ENCODE measurements around the gene BICC1. TPM values are rescaled to one million over a fixed set of nuclear protein-coding genes. Genes with fewer than 3 reads are reported as not detected.
A peak's percentile ranks its signal among the peaks of the same experiment; 100 is the strongest.

Gene BICC1
- total and polyA plus RNA-seq, 4 donors, result 0.82 to 6.1 (median 4.5) TPM

- H3K27me3 ChIP-seq (ENCODE audit: control insufficient read depth in 4 of 4, insufficient read depth in 4 of 4, low read length in 3 of 4), result no peaks in the 10 kb centered on the region
- H3K27ac ChIP-seq (ENCODE audit: low read depth in 1 of 2, low read length in 2 of 2), result no peak overlapping the region
- H3K9me3 ChIP-seq (ENCODE audit: control insufficient read depth in 4 of 4, low read length in 3 of 4), result no peaks in the 10 kb centered on the region
- H3K36me3 ChIP-seq (ENCODE audit: control insufficient read depth in 4 of 4, insufficient read depth in 3 of 4, low read depth in 1 of 4, low read length in 3 of 4), result peaks cover 0 to 2% (median 0%) of the 10 kb centered on the region in 4 donors
- H3K4me3 ChIP-seq (ENCODE audit: low read depth in 1 of 3, low read length in 3 of 3), result no peak overlapping the region
- WGBS, result 15% methylated on average over 1 of the region's 1 CpG
- TF ChIP-seq GABPA (IDR thresholded peaks at IDR 0.05 in 1 of 2, conservative IDR thresholded peaks at IDR 0.05 in 1 of 2) (no peak), CTCF (IDR thresholded peaks at IDR 0.05; ENCODE audit: low read depth, low read length, missing input control) (peak; percentile 16), JUND (IDR thresholded peaks at IDR 0.05) (no peak), HNF4G (IDR thresholded peaks at IDR 0.05) (no peak), FOXA1 (IDR thresholded peaks at IDR 0.05) (no peak), NR2F2 (IDR thresholded peaks at IDR 0.05) (peak; percentile 79), RAD21 (IDR thresholded peaks at IDR 0.05) (peak; percentile 61 to 67), SP1 (IDR thresholded peaks at IDR 0.05) (peak; percentile 44), ZBTB33 (IDR thresholded peaks at IDR 0.05) (no peak), REST (IDR thresholded peaks at IDR 0.05) (peak; percentile 30), MAX (IDR thresholded peaks at IDR 0.05) (peak; percentile 11), YY1 (IDR thresholded peaks at IDR 0.05) (peak; percentile 27), FOXA2 (IDR thresholded peaks at IDR 0.05) (peak; percentile 57), ATF3 (IDR thresholded peaks at IDR 0.05) (no peak), TAF1 (conservative IDR thresholded peaks at IDR 0.05) (no peak), RXRA (IDR thresholded peaks at IDR 0.05) (peak; percentile 72 to 83), HNF4A (conservative IDR thresholded peaks at IDR 0.05) (peak; percentile 47 to 61), EGR1 (IDR thresholded peaks at IDR 0.05; ENCODE audit: low read depth in 2 of 2) (no peak)
- H3K4me1 ChIP-seq (ENCODE audit: control insufficient read depth in 4 of 4, insufficient read depth in 4 of 4, low read length in 3 of 4), result peaks cover 2 to 54% (median 49%) of the 10 kb centered on the region in 4 donors
- DNase-seq (ENCODE audit: low spot score), result no peak
- H3K9ac ChIP-seq (ENCODE audit: low read depth in 1 of 2, low read length in 2 of 2), result no peak overlapping the region
Measured at GRCh38 chr10:58818900-58819299, 306.2 kb downstream of the BICC1 start.

Data from liver (tissue), 9 donors.